ENCODE results near the gene CDCP1.
"Not testable (repeated sequence)": the region's sequence is repeated elsewhere in the genome, so short reads cannot be mapped to it uniquely, and the experiment has no call there.

Gene CDCP1

DNA sequence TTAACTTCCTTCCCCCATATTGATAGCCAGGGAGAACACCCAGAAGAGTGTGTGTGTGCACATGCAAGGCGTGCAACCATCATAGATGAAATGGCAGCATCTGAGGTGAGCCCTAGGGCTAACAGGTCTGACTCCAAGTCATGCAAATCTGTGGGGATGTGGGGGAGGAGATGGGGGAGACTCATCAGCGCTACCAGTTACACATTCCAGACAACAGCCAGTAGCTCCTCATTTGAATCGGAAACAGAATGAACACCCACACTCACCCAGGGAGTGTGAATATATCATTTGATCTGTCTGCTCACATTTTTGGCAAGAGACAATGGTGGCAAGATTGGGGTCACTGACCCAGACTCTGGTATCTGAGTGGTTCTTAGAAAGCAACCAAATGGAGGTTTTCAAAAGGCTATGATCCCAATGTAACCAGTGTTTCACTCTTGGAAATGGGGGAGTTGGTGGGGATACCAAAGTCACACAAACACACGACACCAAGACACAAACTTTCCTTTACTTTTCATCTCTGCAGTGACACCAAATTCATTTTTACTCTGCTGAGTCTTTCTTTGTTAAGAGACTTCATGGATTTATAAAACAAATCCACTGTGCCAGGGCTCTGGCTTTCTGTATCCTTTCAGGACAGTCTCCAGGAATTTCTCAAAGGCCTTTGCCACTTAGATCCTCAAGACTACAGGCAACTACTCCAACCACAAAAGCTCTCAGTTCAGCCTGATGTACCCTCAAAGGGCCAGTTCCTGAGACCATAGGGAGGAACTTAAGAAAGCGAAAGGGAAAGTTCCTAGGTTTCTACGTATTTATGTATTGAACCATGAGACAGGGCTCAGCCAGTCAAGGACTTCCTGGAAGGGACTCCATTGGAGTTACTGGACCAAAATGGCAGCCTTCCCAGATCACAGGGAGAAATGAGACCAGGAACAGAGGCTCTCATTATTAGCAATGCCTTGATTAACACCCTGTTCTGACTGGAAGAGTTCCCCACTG, 2.2 kb downstream of the CDCP1 start:
- TF ChIP-seq, protein P1, sequence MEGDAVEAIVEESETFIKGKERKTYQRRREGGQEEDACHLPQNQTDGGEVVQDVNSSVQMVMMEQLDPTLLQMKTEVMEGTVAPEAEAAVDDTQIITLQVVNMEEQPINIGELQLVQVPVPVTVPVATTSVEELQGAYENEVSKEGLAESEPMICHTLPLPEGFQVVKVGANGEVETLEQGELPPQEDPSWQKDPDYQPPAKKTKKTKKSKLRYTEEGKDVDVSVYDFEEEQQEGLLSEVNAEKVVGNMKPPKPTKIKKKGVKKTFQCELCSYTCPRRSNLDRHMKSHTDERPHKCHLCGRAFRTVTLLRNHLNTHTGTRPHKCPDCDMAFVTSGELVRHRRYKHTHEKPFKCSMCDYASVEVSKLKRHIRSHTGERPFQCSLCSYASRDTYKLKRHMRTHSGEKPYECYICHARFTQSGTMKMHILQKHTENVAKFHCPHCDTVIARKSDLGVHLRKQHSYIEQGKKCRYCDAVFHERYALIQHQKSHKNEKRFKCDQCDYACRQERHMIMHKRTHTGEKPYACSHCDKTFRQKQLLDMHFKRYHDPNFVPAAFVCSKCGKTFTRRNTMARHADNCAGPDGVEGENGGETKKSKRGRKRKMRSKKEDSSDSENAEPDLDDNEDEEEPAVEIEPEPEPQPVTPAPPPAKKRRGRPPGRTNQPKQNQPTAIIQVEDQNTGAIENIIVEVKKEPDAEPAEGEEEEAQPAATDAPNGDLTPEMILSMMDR (IDR thresholded peaks at IDR 0.05; ENCODE audit: low read length), result no peak
- TF ChIP-seq EZH2 (IDR thresholded peaks at IDR 0.05; ENCODE audit: borderline replicate concordance, low read length), result no peak
- Histone ChIP-seq H3K4me2 (ENCODE audit: low read length) (no peak overlapping the region), H3K27me3 (ENCODE audit: insufficient read depth, low read length) (no peaks in the 10 kb centered on the region), H4K20me1 (ENCODE audit: insufficient read depth, low read length) (no peaks in the 10 kb centered on the region), H3K36me3 (ENCODE audit: insufficient read depth, low read length) (no peaks in the 10 kb centered on the region), H3K9me2 (ENCODE audit: low read depth, low read length) (no peaks in the 10 kb centered on the region), H3K4me3 (ENCODE audit: low read depth, low read length, poor library complexity, severe bottlenecking) (no peak overlapping the region), H3F3A (ENCODE audit: insufficient read depth, low read length) (no peaks in the 10 kb centered on the region), H3K4me1 (ENCODE audit: insufficient read depth, low read length, severe bottlenecking) (no peaks in the 10 kb centered on the region), H3K9me3 (ENCODE audit: low read length) (no peaks in the 10 kb centered on the region), H2AFZ (ENCODE audit: low read length) (no peak overlapping the region), H3K79me2 (ENCODE audit: insufficient read depth, low read length) (no peaks in the 10 kb centered on the region), H3K27ac (ENCODE audit: low read depth, low read length, poor library complexity, severe bottlenecking) (no peak overlapping the region), H3K9ac (ENCODE audit: low read length) (no peak overlapping the region)

DNA sequence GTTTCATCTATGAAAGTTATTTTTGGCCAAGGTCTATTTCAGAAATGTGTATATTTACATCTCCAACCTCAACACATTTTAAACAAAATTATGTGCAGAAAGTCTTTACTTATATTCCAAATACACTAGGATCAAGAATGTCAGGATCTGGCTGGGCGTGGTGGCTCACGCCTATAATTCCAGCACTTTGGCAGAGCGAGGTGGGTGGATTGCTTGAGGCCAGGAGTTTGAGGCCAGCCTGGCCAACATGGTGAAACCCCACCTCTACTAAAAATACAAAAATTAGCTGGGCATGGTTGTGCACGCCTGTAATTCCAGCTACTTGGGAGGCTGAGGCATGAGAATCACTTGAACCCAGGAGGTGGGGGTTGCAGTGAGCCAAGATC, 5.4 kb downstream of the CDCP1 start:
- not testable (repeated sequence) for H3K79me2 ChIP-seq (ENCODE audit: insufficient read depth, low read length); H2AFZ ChIP-seq (ENCODE audit: low read length); H3K9ac ChIP-seq (ENCODE audit: low read length); H3K27ac ChIP-seq (ENCODE audit: low read depth, low read length, poor library complexity, severe bottlenecking); H3F3A ChIP-seq (ENCODE audit: insufficient read depth, low read length); H3K4me2 ChIP-seq (ENCODE audit: low read length); H3K36me3 ChIP-seq (ENCODE audit: insufficient read depth, low read length); H3K9me3 ChIP-seq (ENCODE audit: low read length); H3K9me2 ChIP-seq (ENCODE audit: low read depth, low read length); H3K27me3 ChIP-seq (ENCODE audit: insufficient read depth, low read length); H3K4me1 ChIP-seq (ENCODE audit: insufficient read depth, low read length, severe bottlenecking); H3K4me3 ChIP-seq (ENCODE audit: low read depth, low read length, poor library complexity, severe bottlenecking); H4K20me1 ChIP-seq (ENCODE audit: insufficient read depth, low read length)

DNA sequence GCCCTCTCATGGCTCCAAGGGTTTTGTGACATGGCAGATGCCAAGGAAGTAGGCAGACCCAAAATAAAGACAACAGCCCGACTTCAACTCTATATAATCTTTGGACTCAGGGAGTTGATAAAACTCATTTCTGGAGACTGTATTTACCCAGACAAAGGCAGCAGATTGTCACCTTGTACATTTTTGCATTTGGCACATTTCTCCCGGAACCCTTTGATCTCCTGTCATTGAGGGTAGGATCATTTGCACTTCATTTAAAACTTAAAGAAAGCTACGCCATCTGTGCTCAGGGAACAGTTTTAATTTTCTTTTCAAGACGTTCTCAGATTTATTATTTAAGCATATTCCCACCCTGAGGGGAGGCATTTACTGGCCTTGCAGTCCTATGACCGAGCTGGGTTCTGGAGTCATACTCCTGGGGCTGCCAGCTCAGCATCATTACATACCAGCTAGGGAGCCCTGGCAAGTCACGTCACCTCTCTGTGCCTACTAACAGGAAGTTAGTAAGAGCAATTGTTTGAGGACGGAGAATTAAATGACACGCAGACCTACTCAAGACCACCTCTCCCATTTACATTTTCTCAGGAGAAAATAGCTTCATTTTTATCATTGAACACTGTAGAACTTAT, 5.9 kb downstream of the CDCP1 start:
- Histone ChIP-seq H3K36me3 (ENCODE audit: insufficient read depth, low read length) (no peaks in the 10 kb centered on the region), H3K4me2 (ENCODE audit: low read length) (no peak overlapping the region), H3K9me3 (ENCODE audit: low read length) (no peaks in the 10 kb centered on the region), H3F3A (ENCODE audit: insufficient read depth, low read length) (no peaks in the 10 kb centered on the region), H3K27me3 (ENCODE audit: insufficient read depth, low read length) (no peaks in the 10 kb centered on the region), H4K20me1 (ENCODE audit: insufficient read depth, low read length) (no peaks in the 10 kb centered on the region), H3K4me1 (ENCODE audit: insufficient read depth, low read length, severe bottlenecking) (no peaks in the 10 kb centered on the region), H3K9me2 (ENCODE audit: low read depth, low read length) (no peaks in the 10 kb centered on the region), H3K4me3 (ENCODE audit: low read depth, low read length, poor library complexity, severe bottlenecking) (no peak overlapping the region), H2AFZ (ENCODE audit: low read length) (no peak overlapping the region), H3K27ac (ENCODE audit: low read depth, low read length, poor library complexity, severe bottlenecking) (no peak overlapping the region), H3K79me2 (ENCODE audit: insufficient read depth, low read length) (no peaks in the 10 kb centered on the region), H3K9ac (ENCODE audit: low read length) (no peak overlapping the region)
- TF ChIP-seq, protein P1 (IDR thresholded peaks at IDR 0.05; ENCODE audit: low read length), result no peak
- no peak for TF ChIP-seq EZH2 (IDR thresholded peaks at IDR 0.05; ENCODE audit: borderline replicate concordance, low read length)
